Nephron progenitor cell (in vitro differentiated cells): ENCODE results near the gene RPL18.

ENCODE experiments used
- DNase-seq: peaks from one replicate; pipeline ENCODE4 v3.0.0; 2021
- H3K27ac Mint-ChIP-seq: 2 replicates; pipeline ENCODE4 v1.8.0; 2021; ENCODE audit warnings: mild to moderate bottlenecking, moderate library complexity, mixed read lengths
- H3K27me3 Mint-ChIP-seq: 2 replicates; pipeline ENCODE4 v1.8.0; 2021; ENCODE audit warnings: mild to moderate bottlenecking, low read depth, mixed read lengths; ENCODE audit not compliant: poor library complexity
- H3K36me3 Mint-ChIP-seq: 2 replicates; pipeline ENCODE4 v1.8.0; 2021; ENCODE audit warnings: low read depth, mixed read lengths
- H3K4me1 Mint-ChIP-seq: 2 replicates; pipeline ENCODE4 v1.8.0; 2021; ENCODE audit warnings: mixed read lengths
- H3K4me3 Mint-ChIP-seq: 2 replicates; pipeline ENCODE4 v1.8.0; 2021; ENCODE audit warnings: mild to moderate bottlenecking, moderate library complexity, mixed read lengths
- H3K9me3 Mint-ChIP-seq: 2 replicates; pipeline ENCODE4 v1.8.0; 2021; ENCODE audit warnings: mild to moderate bottlenecking, moderate library complexity, mixed read lengths
- TF ChIP-seq, protein P1 (sequence below): fragments of 200-600 bp; sonication (generic); IDR thresholded peaks from 2 replicates; pipeline ENCODE4 v1.5.0; 2021; ENCODE audit warnings: antibody characterized with exemption

RPL18 gene

GRCh38 chr19:48646001-48646721 is 27.2 kb upstream of the RPL18 start, which contains the start of gene CA11:
TSS of gene CA11 (minus strand) at chr19:48646187. CDS start at chr19:48645632, 555 bp downstream.
- no peaks in the 10 kb centered on the region for H3K9me3 Mint-ChIP-seq
- H3K4me3 Mint-ChIP-seq, result peak within 1 kb of the TSS; percentile 92
- TF ChIP-seq, protein P1, sequence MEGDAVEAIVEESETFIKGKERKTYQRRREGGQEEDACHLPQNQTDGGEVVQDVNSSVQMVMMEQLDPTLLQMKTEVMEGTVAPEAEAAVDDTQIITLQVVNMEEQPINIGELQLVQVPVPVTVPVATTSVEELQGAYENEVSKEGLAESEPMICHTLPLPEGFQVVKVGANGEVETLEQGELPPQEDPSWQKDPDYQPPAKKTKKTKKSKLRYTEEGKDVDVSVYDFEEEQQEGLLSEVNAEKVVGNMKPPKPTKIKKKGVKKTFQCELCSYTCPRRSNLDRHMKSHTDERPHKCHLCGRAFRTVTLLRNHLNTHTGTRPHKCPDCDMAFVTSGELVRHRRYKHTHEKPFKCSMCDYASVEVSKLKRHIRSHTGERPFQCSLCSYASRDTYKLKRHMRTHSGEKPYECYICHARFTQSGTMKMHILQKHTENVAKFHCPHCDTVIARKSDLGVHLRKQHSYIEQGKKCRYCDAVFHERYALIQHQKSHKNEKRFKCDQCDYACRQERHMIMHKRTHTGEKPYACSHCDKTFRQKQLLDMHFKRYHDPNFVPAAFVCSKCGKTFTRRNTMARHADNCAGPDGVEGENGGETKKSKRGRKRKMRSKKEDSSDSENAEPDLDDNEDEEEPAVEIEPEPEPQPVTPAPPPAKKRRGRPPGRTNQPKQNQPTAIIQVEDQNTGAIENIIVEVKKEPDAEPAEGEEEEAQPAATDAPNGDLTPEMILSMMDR, result peak; percentile 76
- H3K4me1 Mint-ChIP-seq, result peaks cover 32% of the 10 kb centered on the region
- peak within 1 kb of the TSS; percentile 28 for H3K27ac Mint-ChIP-seq
- H3K27me3 Mint-ChIP-seq, result peaks cover 9% of the 10 kb centered on the region
- peak; percentile 92 for DNase-seq
- no peaks in the 10 kb centered on the region for H3K36me3 Mint-ChIP-seq

GRCh38 chr19:48645620-48646000 is 26.6 kb upstream of the RPL18 start:
- H3K27me3 Mint-ChIP-seq, result peaks cover 13% of the 10 kb centered on the region
- peak overlapping the region; percentile 92 for H3K4me3 Mint-ChIP-seq
- DNase-seq, result no peak
- no peaks in the 10 kb centered on the region for H3K36me3 Mint-ChIP-seq
- TF ChIP-seq, protein P1, result no peak
- H3K27ac Mint-ChIP-seq, result peak overlapping the region; percentile 28
- no peaks in the 10 kb centered on the region for H3K9me3 Mint-ChIP-seq
- peaks cover 32% of the 10 kb centered on the region for H3K4me1 Mint-ChIP-seq

GRCh38 chr19:48644839-48645619 is 26.1 kb upstream of the RPL18 start:
- no peaks in the 10 kb centered on the region for H3K9me3 Mint-ChIP-seq
- no peak overlapping the region for H3K27ac Mint-ChIP-seq
- DNase-seq, result peak; percentile 74
- H3K36me3 Mint-ChIP-seq, result no peaks in the 10 kb centered on the region
- peak overlapping the region; percentile 92 for H3K4me3 Mint-ChIP-seq
- peaks cover 11% of the 10 kb centered on the region for H3K27me3 Mint-ChIP-seq
- TF ChIP-seq, protein P1, result no peak
- H3K4me1 Mint-ChIP-seq, result peaks cover 34% of the 10 kb centered on the region

- H3K4me1 Mint-ChIP-seq, result peaks cover 41% of the 10 kb centered on the region
- peaks cover under 1% of the 10 kb centered on the region for H3K36me3 Mint-ChIP-seq
- H3K27ac Mint-ChIP-seq, result no peak overlapping the region
- peaks cover 11% of the 10 kb centered on the region for H3K27me3 Mint-ChIP-seq
- H3K4me3 Mint-ChIP-seq, result peak overlapping the region; percentile 92
- DNase-seq, result no peak
- no peaks in the 10 kb centered on the region for H3K9me3 Mint-ChIP-seq
- TF ChIP-seq, protein P1, result no peak
Observed at GRCh38 chr19:48644355-48644754, 25.4 kb upstream of the RPL18 start.

DNA sequence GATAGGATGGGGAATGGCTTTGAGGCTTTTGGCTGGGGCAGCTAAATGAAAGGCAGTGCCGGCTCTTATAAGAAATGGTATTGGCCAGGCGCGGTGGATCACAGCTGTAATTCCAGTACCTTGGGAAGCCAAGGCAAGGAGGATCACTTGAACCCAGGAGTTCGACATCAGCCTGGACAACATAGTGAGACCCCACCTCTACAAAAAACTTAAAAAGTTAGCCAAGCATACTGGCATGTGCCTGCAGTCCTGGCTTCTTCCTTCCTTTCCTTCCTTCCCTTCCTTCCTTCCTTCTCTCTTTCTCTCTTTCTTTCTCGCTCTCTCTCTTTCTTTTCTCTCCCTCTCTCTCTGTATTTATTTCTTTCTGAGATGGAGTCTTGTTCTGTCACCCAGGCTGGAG is 23.9 kb upstream of the RPL18 start:
- Mint-ChIP-seq H3K4me1 (peaks cover 48% of the 10 kb centered on the region), H3K36me3 (peaks cover 12% of the 10 kb centered on the region), H3K4me3 (no peak overlapping the region), H3K9me3 (no peaks in the 10 kb centered on the region), H3K27me3 (peaks cover 11% of the 10 kb centered on the region), H3K27ac (no peak overlapping the region)
- DNase-seq, result no peak
- TF ChIP-seq, protein P1, result no peak
